ENCODE data around the gene DNASE2B. TPM values are rescaled to one million over a fixed set of nuclear protein-coding genes. Genes with fewer than 3 reads are reported as not detected.
"Not testable (repeated sequence)": the region's sequence is repeated elsewhere in the genome, so short reads cannot be mapped to it uniquely, and the experiment has no call there.

DNASE2B gene
- total RNA-seq, 4 donors from 2014 or later = 1.3 to 8.2 (median 2.9) TPM

GRCh38 chr1:84434081-84434769 is 35.9 kb downstream of the DNASE2B start:
- Histone ChIP-seq H3K27ac (no peak overlapping the region), H3K9me3 (no peaks in the 10 kb centered on the region), H3K4me1 (peaks cover 0 to 5% of the 10 kb centered on the region in 2 donors), H3K27me3 (no peaks in the 10 kb centered on the region), H3K4me3 (no peak overlapping the region), H3K36me3 (no peaks in the 10 kb centered on the region)
- DNase-seq (no peak), ATAC-seq (no peak)
- TF ChIP-seq CTCF (IDR thresholded peaks at IDR 0.05 in 4 of 5, conservative IDR thresholded peaks at IDR 0.05 in 1 of 5) (no peak), POLR2A (IDR thresholded peaks at IDR 0.05) (no peak)
- in situ Hi-C loops (cut with MboI; ENCODE audit: low sequenced_read_pairs in 4 of 4) = loop anchor here (5.0 to 25.0 kb wide), 7 partner anchors 139 to 522 kb away; partner anchors contain the start of gene PRKACB (in 1 of the 4)
- intact Hi-C loops (cut with DNase I; ENCODE audit: low total_unique reads) = loop anchor here (5.0 kb wide), 4 partner anchors 182 to 502 kb away; no protein-coding TSS in a partner anchor

- Histone ChIP-seq H3K9me3 (no peaks in the 10 kb centered on the region), H3K27me3 (no peaks in the 10 kb centered on the region), H3K36me3 (no peaks in the 10 kb centered on the region), H3K4me1 (peaks cover 0 to 5% of the 10 kb centered on the region in 2 donors), H3K27ac (no peak overlapping the region), H3K4me3 (no peak overlapping the region)
- in situ Hi-C loops (cut with MboI; ENCODE audit: low sequenced_read_pairs in 4 of 4) (loop anchor here (5.0 to 25.0 kb wide), 7 partner anchors 140 to 523 kb away; partner anchors contain the start of gene PRKACB (in 1 of the 4)), intact Hi-C loops (cut with DNase I; ENCODE audit: low total_unique reads) (loop anchor here (5.0 kb wide), 5 partner anchors 183 to 503 kb away; no protein-coding TSS in a partner anchor)
- ATAC-seq = no peak
- TF ChIP-seq CTCF (IDR thresholded peaks at IDR 0.05 in 4 of 5, conservative IDR thresholded peaks at IDR 0.05 in 1 of 5) (no peak), POLR2A (IDR thresholded peaks at IDR 0.05) (no peak)
- no peak for DNase-seq
Measured at GRCh38 chr1:84434801-84435549, 36.7 kb downstream of the DNASE2B start.

- no peaks in the 10 kb centered on the region for H3K36me3 ChIP-seq
- H3K27ac ChIP-seq = no peak overlapping the region
- no peak for DNase-seq
- intact Hi-C loops (cut with DNase I; ENCODE audit: low total_unique reads) (loop anchor here (5.0 kb wide), 1 partner anchor 335 kb away; no protein-coding TSS in a partner anchor), in situ Hi-C loops (cut with MboI; ENCODE audit: low sequenced_read_pairs in 4 of 4) (loop anchor here (10.0 to 25.0 kb wide), 6 partner anchors 142 to 525 kb away; partner anchors contain the start of gene PRKACB (in 1 of the 4))
- H3K27me3 ChIP-seq = no peaks in the 10 kb centered on the region
- no peaks in the 10 kb centered on the region for H3K9me3 ChIP-seq
- no peak for TF ChIP-seq POLR2A (IDR thresholded peaks at IDR 0.05)
- no peak for TF ChIP-seq CTCF (IDR thresholded peaks at IDR 0.05 in 4 of 5, conservative IDR thresholded peaks at IDR 0.05 in 1 of 5)
- H3K4me3 ChIP-seq = no peak overlapping the region
- H3K4me1 ChIP-seq = peaks cover 0 to 5% of the 10 kb centered on the region in 2 donors
- ATAC-seq = no peak
Measured at GRCh38 chr1:84436876-84437655, 38.8 kb downstream of the DNASE2B start.

GRCh38 chr1:84442256-84442655 is 44.0 kb downstream of the DNASE2B start:
- intact Hi-C loops (cut with DNase I; ENCODE audit: low total_unique reads) = loop anchor here (1.0 kb wide), 1 partner anchor 178 kb away; no protein-coding TSS in a partner anchor
- Histone ChIP-seq H3K27ac (no peak overlapping the region), H3K9me3 (no peaks in the 10 kb centered on the region), H3K4me1 (no peaks in the 10 kb centered on the region), H3K4me3 (no peak overlapping the region), H3K36me3 (no peaks in the 10 kb centered on the region), H3K27me3 (no peaks in the 10 kb centered on the region)
- in situ Hi-C loops (cut with MboI; ENCODE audit: low sequenced_read_pairs in 4 of 4) = loop anchor here (25.0 kb wide), 3 partner anchors 320 to 530 kb away; no protein-coding TSS in a partner anchor
- ATAC-seq = peak; percentile 24 to 52
- no peak for DNase-seq
- no peak for TF ChIP-seq POLR2A (IDR thresholded peaks at IDR 0.05)
- peak; percentile 13 to 39 (median 25) for TF ChIP-seq CTCF (IDR thresholded peaks at IDR 0.05 in 4 of 5, conservative IDR thresholded peaks at IDR 0.05 in 1 of 5)

GRCh38 chr1:84442747-84443646 is 44.7 kb downstream of the DNASE2B start:
- not testable (repeated sequence) for H3K27ac ChIP-seq, H3K36me3 ChIP-seq, H3K4me3 ChIP-seq, ATAC-seq, H3K27me3 ChIP-seq, DNase-seq, H3K4me1 ChIP-seq, H3K9me3 ChIP-seq
- intact Hi-C loops (cut with DNase I; ENCODE audit: low total_unique reads) = loop anchor here (1.0 kb wide), 1 partner anchor 177 kb away; no protein-coding TSS in a partner anchor
- in situ Hi-C loops (cut with MboI; ENCODE audit: low sequenced_read_pairs in 4 of 4) = loop anchor here (25.0 kb wide), 3 partner anchors 319 to 531 kb away; no protein-coding TSS in a partner anchor

- H3K9me3 ChIP-seq; H3K4me3 ChIP-seq; H3K4me1 ChIP-seq; ATAC-seq; H3K36me3 ChIP-seq; H3K27me3 ChIP-seq; H3K27ac ChIP-seq; DNase-seq; intact Hi-C loops (cut with DNase I; ENCODE audit: low total_unique reads): not testable (repeated sequence)
- in situ Hi-C loops (cut with MboI; ENCODE audit: low sequenced_read_pairs in 4 of 4) = loop anchor here (25.0 kb wide), 3 partner anchors 314 to 536 kb away; no protein-coding TSS in a partner anchor
Measured at GRCh38 chr1:84448704-84449103, 50.4 kb downstream of the DNASE2B start.
